GM18498 (cell line): Measurements from ENCODE around the gene ZNF544.
"Not testable (repeated sequence)": the region's sequence is repeated elsewhere in the genome, so short reads cannot be mapped to it uniquely, and the experiment has no call there.

ENCODE experiments used
- ATAC-seq: cut with Tn5 transposase; IDR thresholded peaks from one replicate; pipeline ENCODE4 v1.9.1; 2021; ENCODE audit warnings: mild to moderate bottlenecking, moderate library complexity; ENCODE audit not compliant: unreplicated experiment

Gene ZNF544

GRCh38 chr19:58304748-58305064, 76.0 kb downstream of the ZNF544 start:
- peak; percentile 9 for ATAC-seq

DNA sequence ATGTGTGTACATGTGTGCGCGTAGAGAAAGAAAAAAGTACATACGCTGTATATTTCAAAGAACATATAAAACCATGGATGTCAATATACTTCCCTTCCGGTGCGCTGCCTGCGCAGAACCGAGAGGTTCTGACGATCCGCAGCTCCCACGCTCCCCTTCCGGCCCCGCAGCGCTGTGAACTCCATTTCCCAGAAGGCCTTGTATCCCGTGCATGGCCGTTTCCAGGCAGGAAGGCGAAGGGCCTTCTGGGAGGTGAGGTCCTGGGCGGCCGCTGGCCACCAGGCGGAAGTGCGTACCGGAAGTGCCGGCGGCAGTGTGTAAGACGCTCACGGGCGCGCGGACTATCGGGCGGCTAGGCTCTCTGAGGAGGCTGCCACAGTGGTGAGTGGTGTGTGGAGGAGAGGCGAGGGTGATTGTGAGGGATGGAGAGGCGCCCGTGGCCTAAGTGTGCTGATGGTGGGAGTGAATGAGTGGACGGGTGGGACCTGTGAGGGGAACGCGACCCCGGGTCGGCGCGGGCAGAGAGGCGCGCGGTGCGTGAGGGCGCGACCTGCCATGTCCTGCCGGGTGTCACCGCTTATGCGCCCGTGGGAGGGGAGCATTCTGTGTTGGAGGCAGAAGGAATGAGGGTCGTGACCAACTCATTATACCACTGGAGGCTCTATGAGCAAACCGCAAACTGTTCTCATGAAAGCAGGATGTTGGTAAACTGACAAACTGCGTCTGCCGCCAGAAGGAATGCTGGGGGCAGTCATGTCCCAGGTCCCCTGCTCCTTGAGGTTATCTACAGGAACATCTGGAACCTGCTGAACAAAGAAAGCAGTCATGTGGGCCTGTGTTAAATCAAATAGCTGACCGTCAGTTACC, 76.6 kb downstream of the ZNF544 start, which contains the start of gene ERVK3-1:
TSS of gene ERVK3-1 (plus strand) at position 313 of the 867 bp plus-strand sequence. CDS start 6,792 bp downstream, outside the sequence.
- peak; percentile 95 for ATAC-seq

DNA sequence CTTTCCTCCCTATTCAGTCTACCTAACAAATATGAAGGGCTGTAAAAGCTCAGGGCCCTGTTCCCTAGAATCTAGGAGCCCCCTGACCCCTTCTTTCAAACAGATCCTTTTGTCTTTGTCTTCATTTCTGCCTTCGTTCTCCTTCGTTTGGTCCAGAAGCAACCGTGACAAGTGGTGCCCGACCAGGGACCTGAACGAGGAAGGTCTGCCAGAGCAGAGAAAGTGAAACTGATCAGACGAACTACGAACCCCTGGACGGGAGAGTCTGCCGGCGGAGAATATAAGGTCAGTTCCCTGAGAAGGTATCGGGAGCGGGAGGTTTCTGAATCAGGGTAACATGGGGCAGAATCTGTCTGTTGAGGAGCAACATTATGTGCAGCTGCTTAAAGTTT, 77.2 kb downstream of the ZNF544 start:
- no peak for ATAC-seq

GRCh38 chr19:58307736-58308135, 79.0 kb downstream of the ZNF544 start:
- ATAC-seq = no peak

GRCh38 chr19:58310685-58311084, 82.0 kb downstream of the ZNF544 start:
- not testable (repeated sequence) for ATAC-seq

- no peak for ATAC-seq
Observed at GRCh38 chr19:58311345-58311865, 82.7 kb downstream of the ZNF544 start.
